Breast epithelium (tissue), 3 donors: ENCODE data around the gene NHLRC2.

Experiments used
- POLR2AphosphoS5 ChIP-seq, 3 donors: sonication (generic); formaldehyde crosslinking; IDR thresholded peaks; one replicate each; pipeline ENCODE4 v1.6.1; 2017; ENCODE audit warnings: antibody characterized with exemption in 3 of 3
- TF ChIP-seq, protein P1 (sequence below), 3 donors: fragments of 450-650 bp; IDR thresholded peaks; one replicate each; pipeline ENCODE4 v1.5.1; 2016 to 2017; ENCODE audit warnings: antibody characterized with exemption in 3 of 3, mild to moderate bottlenecking in 3 of 3, moderate library complexity in 3 of 3

DNA sequence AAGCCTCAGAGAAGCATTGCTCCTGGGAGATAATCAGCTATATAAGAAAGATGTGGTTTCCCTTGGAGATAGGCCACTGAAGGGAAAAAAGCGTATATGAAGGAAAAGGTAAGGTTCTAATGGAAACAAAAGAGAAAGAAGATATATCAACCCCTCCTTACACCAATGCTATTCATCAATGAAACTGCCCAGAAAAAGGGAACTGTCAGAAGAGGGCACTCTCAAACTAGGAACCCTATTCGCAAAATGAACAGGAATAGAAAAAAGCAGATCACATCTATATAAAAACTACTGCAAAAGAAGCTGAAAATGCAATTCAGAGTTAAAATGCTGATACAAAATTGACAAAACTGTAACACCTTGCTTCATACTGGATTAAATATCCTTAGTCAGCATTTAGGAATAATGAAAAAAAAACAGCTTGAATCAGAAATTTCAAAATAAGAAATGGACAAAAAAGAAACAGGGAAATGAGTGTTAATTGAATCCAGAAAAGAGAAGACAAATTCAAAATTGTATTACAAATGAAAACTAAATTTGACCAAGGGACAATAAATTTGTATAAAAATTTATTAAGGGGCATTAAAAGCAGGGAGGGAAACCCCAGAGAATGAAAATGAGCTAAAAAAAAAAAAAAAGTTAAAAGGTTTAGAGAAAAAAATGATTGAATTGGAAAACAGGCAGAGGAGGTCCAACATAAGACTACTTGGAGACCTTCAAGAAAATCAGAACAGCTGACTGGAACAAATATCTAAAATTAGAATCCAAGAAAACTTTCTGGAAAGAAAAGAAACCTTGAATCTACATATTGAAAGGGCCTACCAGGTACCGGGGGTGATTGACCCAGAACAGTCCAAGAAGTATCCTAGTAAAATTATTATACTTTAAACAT lies 17.9 kb downstream of the NHLRC2 start:
- TF ChIP-seq POLR2AphosphoS5 (IDR thresholded peaks at IDR 0.05): no peak
- TF ChIP-seq, protein P1, sequence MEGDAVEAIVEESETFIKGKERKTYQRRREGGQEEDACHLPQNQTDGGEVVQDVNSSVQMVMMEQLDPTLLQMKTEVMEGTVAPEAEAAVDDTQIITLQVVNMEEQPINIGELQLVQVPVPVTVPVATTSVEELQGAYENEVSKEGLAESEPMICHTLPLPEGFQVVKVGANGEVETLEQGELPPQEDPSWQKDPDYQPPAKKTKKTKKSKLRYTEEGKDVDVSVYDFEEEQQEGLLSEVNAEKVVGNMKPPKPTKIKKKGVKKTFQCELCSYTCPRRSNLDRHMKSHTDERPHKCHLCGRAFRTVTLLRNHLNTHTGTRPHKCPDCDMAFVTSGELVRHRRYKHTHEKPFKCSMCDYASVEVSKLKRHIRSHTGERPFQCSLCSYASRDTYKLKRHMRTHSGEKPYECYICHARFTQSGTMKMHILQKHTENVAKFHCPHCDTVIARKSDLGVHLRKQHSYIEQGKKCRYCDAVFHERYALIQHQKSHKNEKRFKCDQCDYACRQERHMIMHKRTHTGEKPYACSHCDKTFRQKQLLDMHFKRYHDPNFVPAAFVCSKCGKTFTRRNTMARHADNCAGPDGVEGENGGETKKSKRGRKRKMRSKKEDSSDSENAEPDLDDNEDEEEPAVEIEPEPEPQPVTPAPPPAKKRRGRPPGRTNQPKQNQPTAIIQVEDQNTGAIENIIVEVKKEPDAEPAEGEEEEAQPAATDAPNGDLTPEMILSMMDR (IDR thresholded peaks at IDR 0.05): no peak
